ENCODE data around the gene SORCS2.

SORCS2 gene

GRCh38 chr4:7356667-7357310, 164.5 kb downstream of the SORCS2 start:
- Histone ChIP-seq H3K27me3 (ENCODE audit: low read depth, low read length) (no peaks in the 10 kb centered on the region; the same call in 1 of the 2 replicates), H3K79me2 (ENCODE audit: low read length) (no peaks in the 10 kb centered on the region), H2AFZ (ENCODE audit: low read depth, low read length) (no peak overlapping the region), H3K27ac (ENCODE audit: low read length) (no peak overlapping the region), H4K20me1 (ENCODE audit: insufficient read depth, low read length) (no peaks in the 10 kb centered on the region), H3K9me3 (ENCODE audit: insufficient read depth, low read length) (no peaks in the 10 kb centered on the region), H3K9ac (ENCODE audit: low read length) (no peak overlapping the region), H3K36me3 (replicated peaks; ENCODE audit: low read depth, low read length) (no peaks in the 10 kb centered on the region), H3K4me1 (ENCODE audit: low read length) (no peaks in the 10 kb centered on the region), H3K4me3 (ENCODE audit: low read length) (no peak overlapping the region), H3K4me2 (ENCODE audit: low read length) (no peak overlapping the region)
- TF ChIP-seq, protein P1, sequence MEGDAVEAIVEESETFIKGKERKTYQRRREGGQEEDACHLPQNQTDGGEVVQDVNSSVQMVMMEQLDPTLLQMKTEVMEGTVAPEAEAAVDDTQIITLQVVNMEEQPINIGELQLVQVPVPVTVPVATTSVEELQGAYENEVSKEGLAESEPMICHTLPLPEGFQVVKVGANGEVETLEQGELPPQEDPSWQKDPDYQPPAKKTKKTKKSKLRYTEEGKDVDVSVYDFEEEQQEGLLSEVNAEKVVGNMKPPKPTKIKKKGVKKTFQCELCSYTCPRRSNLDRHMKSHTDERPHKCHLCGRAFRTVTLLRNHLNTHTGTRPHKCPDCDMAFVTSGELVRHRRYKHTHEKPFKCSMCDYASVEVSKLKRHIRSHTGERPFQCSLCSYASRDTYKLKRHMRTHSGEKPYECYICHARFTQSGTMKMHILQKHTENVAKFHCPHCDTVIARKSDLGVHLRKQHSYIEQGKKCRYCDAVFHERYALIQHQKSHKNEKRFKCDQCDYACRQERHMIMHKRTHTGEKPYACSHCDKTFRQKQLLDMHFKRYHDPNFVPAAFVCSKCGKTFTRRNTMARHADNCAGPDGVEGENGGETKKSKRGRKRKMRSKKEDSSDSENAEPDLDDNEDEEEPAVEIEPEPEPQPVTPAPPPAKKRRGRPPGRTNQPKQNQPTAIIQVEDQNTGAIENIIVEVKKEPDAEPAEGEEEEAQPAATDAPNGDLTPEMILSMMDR (IDR thresholded peaks at IDR 0.05; ENCODE audit: low read depth, low read length): no peak
- no peak for TF ChIP-seq EZH2phosphoT487 (IDR thresholded peaks at IDR 0.05; ENCODE audit: low read depth)

GRCh38 chr4:7357323-7357722, 165.0 kb downstream of the SORCS2 start:
- Histone ChIP-seq H3K4me3 (ENCODE audit: low read length) (no peak overlapping the region), H3K79me2 (ENCODE audit: low read length) (no peaks in the 10 kb centered on the region), H3K9me3 (ENCODE audit: insufficient read depth, low read length) (no peaks in the 10 kb centered on the region), H3K4me1 (ENCODE audit: low read length) (no peaks in the 10 kb centered on the region), H3K36me3 (replicated peaks; ENCODE audit: low read depth, low read length) (no peaks in the 10 kb centered on the region), H3K27me3 (ENCODE audit: low read depth, low read length) (no peaks in the 10 kb centered on the region; the same call in 1 of the 2 replicates), H3K27ac (ENCODE audit: low read length) (no peak overlapping the region), H3K9ac (ENCODE audit: low read length) (no peak overlapping the region), H4K20me1 (ENCODE audit: insufficient read depth, low read length) (no peaks in the 10 kb centered on the region), H3K4me2 (ENCODE audit: low read length) (no peak overlapping the region), H2AFZ (ENCODE audit: low read depth, low read length) (no peak overlapping the region)
- TF ChIP-seq, protein P1 (IDR thresholded peaks at IDR 0.05; ENCODE audit: low read depth, low read length): no peak

DNA sequence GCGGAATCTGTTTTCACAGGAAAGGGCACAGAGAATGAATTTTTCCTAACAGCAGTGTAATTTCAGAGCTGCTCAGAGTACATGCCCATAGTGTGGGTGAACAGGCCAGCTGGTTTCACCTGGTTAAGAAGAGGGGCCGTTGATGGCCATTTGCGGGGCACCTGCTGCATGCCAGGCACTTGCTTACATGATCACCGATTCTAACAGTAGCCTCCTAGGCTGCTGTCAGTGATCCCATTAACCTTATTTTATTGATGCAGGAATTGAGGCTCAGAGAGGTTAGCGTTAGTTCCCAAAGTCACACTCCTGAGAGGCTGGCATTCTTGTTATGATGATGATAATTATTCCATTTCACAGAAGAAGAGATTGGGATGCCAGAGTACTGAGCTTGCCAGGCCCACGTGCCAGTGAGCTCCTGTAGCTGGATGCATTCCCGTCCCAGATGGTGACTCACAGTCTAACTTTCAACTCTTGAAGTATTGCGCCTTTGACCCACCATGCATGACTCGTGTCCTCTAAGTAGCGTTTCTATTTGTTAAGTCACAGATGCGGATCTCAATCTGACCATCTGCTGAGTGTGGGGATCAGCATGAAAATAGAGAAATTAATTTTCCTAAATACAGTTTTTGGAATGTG, 165.9 kb downstream of the SORCS2 start:
- no peaks in the 10 kb centered on the region for H3K79me2 ChIP-seq (ENCODE audit: low read length)
- TF ChIP-seq, protein P1 (IDR thresholded peaks at IDR 0.05; ENCODE audit: low read depth, low read length): no peak
- no peak for TF ChIP-seq EZH2phosphoT487 (IDR thresholded peaks at IDR 0.05; ENCODE audit: low read depth)
- H3K36me3 ChIP-seq (replicated peaks; ENCODE audit: low read depth, low read length): no peaks in the 10 kb centered on the region
- H3K27me3 ChIP-seq (ENCODE audit: low read depth, low read length): no peaks in the 10 kb centered on the region
- no peak overlapping the region for H3K9ac ChIP-seq (ENCODE audit: low read length)
- no peaks in the 10 kb centered on the region for H4K20me1 ChIP-seq (ENCODE audit: insufficient read depth, low read length)
- H3K27ac ChIP-seq (ENCODE audit: low read length): no peak overlapping the region
- H3K4me3 ChIP-seq (ENCODE audit: low read length): no peak overlapping the region
- H3K9me3 ChIP-seq (ENCODE audit: insufficient read depth, low read length): no peaks in the 10 kb centered on the region
- no peak overlapping the region for H3K4me2 ChIP-seq (ENCODE audit: low read length)
- no peak overlapping the region for H2AFZ ChIP-seq (ENCODE audit: low read depth, low read length)
- H3K4me1 ChIP-seq (ENCODE audit: low read length): no peaks in the 10 kb centered on the region

DNA sequence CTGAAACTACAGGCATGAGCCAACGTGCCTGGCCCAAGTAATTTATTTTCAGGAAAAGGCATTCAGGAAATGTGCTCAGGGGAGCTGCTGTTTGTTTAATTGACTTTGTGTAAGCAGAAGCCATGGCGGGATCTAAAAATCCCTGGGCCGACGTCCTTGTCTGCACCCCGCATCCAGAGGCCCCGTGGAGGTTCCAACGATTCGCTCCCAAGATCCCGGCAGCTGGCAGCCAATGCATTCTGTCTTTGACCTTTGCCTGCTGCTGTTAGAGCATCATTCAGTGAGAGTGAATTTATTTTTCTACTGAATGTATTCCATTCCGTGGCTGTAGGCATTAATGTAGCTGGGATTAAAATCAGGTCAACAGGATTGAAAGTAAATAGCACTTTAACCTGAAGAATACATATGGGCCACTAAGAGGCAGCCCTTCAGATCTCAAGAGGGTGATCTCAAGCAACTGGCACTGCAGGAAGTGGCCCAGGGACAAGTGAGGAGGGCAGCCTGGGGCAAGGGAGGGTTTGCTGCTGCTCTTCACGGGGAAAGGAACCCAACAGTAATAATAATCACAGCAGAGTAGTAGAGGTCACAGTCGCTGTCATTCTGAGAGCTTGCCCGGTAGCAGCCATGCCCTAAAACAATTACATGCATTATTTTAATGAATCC, 167.2 kb downstream of the SORCS2 start:
- no peaks in the 10 kb centered on the region for H3K36me3 ChIP-seq (replicated peaks; ENCODE audit: low read depth, low read length)
- TF ChIP-seq EZH2phosphoT487 (IDR thresholded peaks at IDR 0.05; ENCODE audit: low read depth): no peak
- TF ChIP-seq, protein P1 (IDR thresholded peaks at IDR 0.05; ENCODE audit: low read depth, low read length): no peak
- H3K4me3 ChIP-seq (ENCODE audit: low read length): no peak overlapping the region
- H3K27me3 ChIP-seq (ENCODE audit: low read depth, low read length): no peaks in the 10 kb centered on the region
- H3K4me1 ChIP-seq (ENCODE audit: low read length): no peaks in the 10 kb centered on the region
- no peak overlapping the region for H3K9ac ChIP-seq (ENCODE audit: low read length)
- no peaks in the 10 kb centered on the region for H3K79me2 ChIP-seq (ENCODE audit: low read length)
- no peaks in the 10 kb centered on the region for H4K20me1 ChIP-seq (ENCODE audit: insufficient read depth, low read length)
- H3K4me2 ChIP-seq (ENCODE audit: low read length): no peak overlapping the region
- no peak overlapping the region for H3K27ac ChIP-seq (ENCODE audit: low read length)
- no peaks in the 10 kb centered on the region for H3K9me3 ChIP-seq (ENCODE audit: insufficient read depth, low read length)
- H2AFZ ChIP-seq (ENCODE audit: low read depth, low read length): no peak overlapping the region
